CD4-positive, alpha-beta T cell (primary cell): Measurements from ENCODE around the gene CD99L2. TPM values are rescaled to one million over a fixed set of nuclear protein-coding genes. Genes with fewer than 3 reads are reported as not detected.

Experiments used
- ATAC-seq: fragments of 200-7000 bp; cut with Tn5 transposase; one replicate; pipeline ENCODE4 v1.10.0; 2022; ENCODE audit warnings: mild to moderate bottlenecking; ENCODE audit not compliant: poor library complexity
- CTCF ChIA-PET: fragments of 350-600 bp; sonication (Branson Sonifier 250); formaldehyde crosslinking; loops from one replicate; lab custom pipeline; 2021; ENCODE audit warnings: antibody characterized with exemption, inconsistent platforms; lab: Charles Lee
- POLR2A ChIA-PET: fragments of 350-600 bp; sonication (Branson Sonifier 250); formaldehyde crosslinking; loops from one replicate; lab custom pipeline; 2021; ENCODE audit warnings: antibody characterized with exemption, inconsistent platforms; lab: Charles Lee
- DNase-seq, 14 experiments: peaks; one replicate each; pipeline ENCODE4 v3.0.0-alpha.2; 2013 to 2020; ENCODE audit warnings: mixed read lengths in 2 of 14
- H3K27ac ChIP-seq, 2 donors: one replicate each; pipeline versions ENCODE4 v1.5.1 to v1.7.0; 2013; ENCODE audit warnings: low read length in 2 of 2, low read depth in 1 of 2, mild to moderate bottlenecking in 1 of 2
- H3K27me3 ChIP-seq, 2 experiments: 1 replicate in 1 of 2; 2 replicates in 1 of 2; pipeline versions ENCODE4 v1.6.1 to v1.7.0; 2013; ENCODE audit warnings: low read length in 2 of 2, control low read depth in 1 of 2, mild to moderate bottlenecking in 1 of 2, moderate library complexity in 1 of 2; ENCODE audit not compliant: insufficient read depth in 2 of 2, control insufficient read depth in 1 of 2
- H3K36me3 ChIP-seq: one replicate; pipeline ENCODE4 v1.6.1; 2013; ENCODE audit warnings: low read length, control low read depth; ENCODE audit not compliant: insufficient read depth
- H3K4me1 ChIP-seq: one replicate; pipeline ENCODE4 v1.6.1; 2013; ENCODE audit warnings: low read length, control low read depth; ENCODE audit not compliant: insufficient read depth
- H3K4me3 ChIP-seq: one replicate; pipeline ENCODE4 v1.5.1; 2013; ENCODE audit warnings: mild to moderate bottlenecking, low read length, moderate library complexity
- H3K9me3 ChIP-seq, 2 experiments: 1 replicate in 1 of 2; 2 replicates in 1 of 2; pipeline versions ENCODE4 v1.6.1 to v1.7.0; 2013; ENCODE audit warnings: low read length in 2 of 2, mild to moderate bottlenecking in 2 of 2, control low read depth in 1 of 2, moderate library complexity in 1 of 2; ENCODE audit not compliant: control insufficient read depth in 1 of 2, insufficient read depth in 1 of 2
- H3K27ac Mint-ChIP-seq: one replicate; pipeline ENCODE4 v1.8.0; 2020; ENCODE audit warnings: mixed read lengths
- H3K27me3 Mint-ChIP-seq: one replicate; pipeline ENCODE4 v1.8.0; 2021; ENCODE audit warnings: mixed read lengths
- H3K36me3 Mint-ChIP-seq: one replicate; pipeline ENCODE4 v1.8.0; 2021; ENCODE audit warnings: low read depth, mixed read lengths
- H3K4me1 Mint-ChIP-seq: one replicate; pipeline ENCODE4 v1.8.0; 2021; ENCODE audit warnings: low read depth, mixed read lengths
- H3K4me3 Mint-ChIP-seq: one replicate; pipeline ENCODE4 v1.8.0; 2020; ENCODE audit warnings: mild to moderate bottlenecking, mixed read lengths
- H3K9me3 Mint-ChIP-seq: one replicate; pipeline ENCODE4 v1.8.0; 2020; ENCODE audit warnings: mixed read lengths
- CTCF ChIP-seq: fragments of 200-600 bp; IDR thresholded peaks from one replicate; pipeline ENCODE4 v1.8.0; 2022; ENCODE audit warnings: antibody characterized with exemption, mild to moderate bottlenecking
- intact Hi-C, 2 experiments: fragments of 100-400 bp; cut with DNase I in 1 of 2; cut with micrococcal nuclease in 1 of 2; formaldehyde crosslinking; loops; one replicate each; pipeline versions ENCODE4 v1.15.1 to v1.9.0; 2023 to 2025; cut with DNase I, micrococcal nuclease
- total RNA-seq, 174 experiments: library from RNA in 2 of 174; stranded (reverse) in 2 of 174; gene quantifications; one replicate each; pipeline ENCODE4 v1.2.3 and lab custom pipeline; 2021 to 2026

The CD99L2 gene
- total RNA-seq, 2 experiments from 2014 or later: 5.3 to 6.5 TPM

GRCh38 chrX:150935467-150935866 is 37.0 kb upstream of the CD99L2 start:
- DNase-seq: no peak
- Mint-ChIP-seq H3K27ac (no peak overlapping the region), H3K36me3 (no peaks in the 10 kb centered on the region), H3K4me3 (no peak overlapping the region), H3K4me1 (no peaks in the 10 kb centered on the region), H3K27me3 (no peaks in the 10 kb centered on the region), H3K9me3 (no peaks in the 10 kb centered on the region)
- Histone ChIP-seq H3K4me3 (no peak overlapping the region), H3K4me1 (no peaks in the 10 kb centered on the region), H3K9me3 (peaks cover 0 to 4% of the 10 kb centered on the region in 2 experiments), H3K36me3 (no peaks in the 10 kb centered on the region), H3K27ac (no peak overlapping the region), H3K27me3 (no peaks in the 10 kb centered on the region)
- ATAC-seq: no peak
- ChIA-PET POLR2A (no interaction called here), CTCF (no interaction called here)
- intact Hi-C loops: no loop called here
- no peak for TF ChIP-seq CTCF

- POLR2A ChIA-PET: no interaction called here
- CTCF ChIA-PET: no interaction called here
- no peak for TF ChIP-seq CTCF
Observed at GRCh38 chrX:150934453-150934852, 36.0 kb upstream of the CD99L2 start.

DNA sequence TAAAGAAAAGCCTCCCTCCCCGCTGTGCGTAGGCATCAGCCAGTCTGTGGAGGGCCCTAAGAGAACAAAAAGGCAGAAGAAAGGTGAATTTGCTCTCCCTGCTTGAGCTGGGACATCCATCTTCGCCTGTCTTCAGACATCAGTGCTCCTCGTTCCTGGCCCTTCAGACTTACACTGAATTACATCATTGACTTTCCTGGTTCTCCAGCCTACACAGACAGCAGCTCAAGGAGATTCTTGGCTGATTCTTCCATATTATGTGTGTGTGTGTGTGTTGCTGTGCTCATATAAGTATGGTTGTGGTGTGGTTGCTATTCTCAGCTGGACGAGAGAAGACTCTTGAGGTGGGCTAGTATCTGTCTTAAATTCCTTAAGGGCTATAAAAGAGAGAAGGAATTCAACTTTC is 35.5 kb upstream of the CD99L2 start:
- H3K4me3 Mint-ChIP-seq: no peak overlapping the region
- H3K4me3 ChIP-seq: no peak overlapping the region
- POLR2A ChIA-PET: no interaction called here
- H3K27me3 Mint-ChIP-seq: no peaks in the 10 kb centered on the region
- H3K27me3 ChIP-seq: no peaks in the 10 kb centered on the region
- ATAC-seq: no peak
- peaks cover 0 to 4% of the 10 kb centered on the region in 2 experiments for H3K9me3 ChIP-seq
- H3K4me1 ChIP-seq: no peaks in the 10 kb centered on the region
- H3K9me3 Mint-ChIP-seq: no peaks in the 10 kb centered on the region
- intact Hi-C loops: no loop called here
- no peaks in the 10 kb centered on the region for H3K36me3 Mint-ChIP-seq
- TF ChIP-seq CTCF: no peak
- no peak for DNase-seq
- no peaks in the 10 kb centered on the region for H3K36me3 ChIP-seq
- no peaks in the 10 kb centered on the region for H3K4me1 Mint-ChIP-seq
- no peak overlapping the region for H3K27ac Mint-ChIP-seq
- H3K27ac ChIP-seq: no peak overlapping the region
- CTCF ChIA-PET: no interaction called here

More at GRCh38 chrX:150934453-150934852, 36.0 kb upstream of the CD99L2 start:
- no peaks in the 10 kb centered on the region for H3K27me3 Mint-ChIP-seq
- H3K9me3 ChIP-seq: peaks cover 0 to 4% of the 10 kb centered on the region in 2 experiments
- no peaks in the 10 kb centered on the region for H3K4me1 ChIP-seq
- H3K9me3 Mint-ChIP-seq: no peaks in the 10 kb centered on the region
- no peak for ATAC-seq
- intact Hi-C loops: no loop called here
- H3K36me3 ChIP-seq: no peaks in the 10 kb centered on the region
- no peak overlapping the region for H3K27ac Mint-ChIP-seq
- no peak overlapping the region for H3K4me3 ChIP-seq
- no peaks in the 10 kb centered on the region for H3K4me1 Mint-ChIP-seq
- no peak overlapping the region for H3K27ac ChIP-seq
- DNase-seq: no peak
- no peaks in the 10 kb centered on the region for H3K27me3 ChIP-seq
- no peaks in the 10 kb centered on the region for H3K36me3 Mint-ChIP-seq
- no peak overlapping the region for H3K4me3 Mint-ChIP-seq
